Natural killer cell (primary cell): ENCODE results near the gene CDKAL1. TPM values are rescaled to one million over a fixed set of nuclear protein-coding genes. Genes with fewer than 3 reads are reported as not detected.
A peak's percentile ranks its signal among the peaks of the same experiment; 100 is the strongest.

Experiments
- ATAC-seq, 3 donors: fragments of 150-1000 bp in 2 of 3; fragments of 200-7000 bp in 1 of 3; cut with Tn5 transposase; 1 replicate in 1 of 3; 2 replicates in 2 of 3; pipeline ENCODE4 v1.10.0; 2021; ENCODE audit warnings: mild to moderate bottlenecking in 2 of 3, moderate library complexity in 2 of 3
- DNase-seq, 2 donors: peaks; one replicate each; pipeline versions ENCODE4 v3.0.0 to v3.0.0-alpha.2; 2013 to 2021; ENCODE audit warnings: mixed read lengths in 1 of 2
- H3K27ac ChIP-seq: one replicate; pipeline ENCODE4 v1.5.1; 2013; ENCODE audit warnings: mild to moderate bottlenecking, low read length
- H3K27me3 ChIP-seq: one replicate; pipeline ENCODE4 v1.6.1; 2013; ENCODE audit warnings: low read length; ENCODE audit not compliant: control insufficient read depth, insufficient read depth
- H3K36me3 ChIP-seq: one replicate; pipeline ENCODE4 v1.6.1; 2013; ENCODE audit warnings: low read length; ENCODE audit not compliant: control insufficient read depth, insufficient read depth
- H3K4me1 ChIP-seq: one replicate; pipeline ENCODE4 v1.6.1; 2013; ENCODE audit warnings: low read length; ENCODE audit not compliant: control insufficient read depth, insufficient read depth
- H3K4me3 ChIP-seq: one replicate; pipeline ENCODE4 v1.5.1; 2013; ENCODE audit warnings: low read length
- H3K9me3 ChIP-seq: one replicate; pipeline ENCODE4 v1.6.1; 2013; ENCODE audit warnings: low read length; ENCODE audit not compliant: control insufficient read depth, insufficient read depth
- H3K27ac Mint-ChIP-seq, 2 donors: one replicate each; pipeline ENCODE4 v1.8.0; 2022; ENCODE audit warnings: mild to moderate bottlenecking in 2 of 2, mixed read lengths in 2 of 2, moderate library complexity in 1 of 2
- H3K27me3 Mint-ChIP-seq, 2 donors: one replicate each; pipeline ENCODE4 v1.8.0; 2022; ENCODE audit warnings: low read depth in 2 of 2, mixed read lengths in 2 of 2
- H3K36me3 Mint-ChIP-seq: one replicate; pipeline ENCODE4 v1.8.0; 2022; ENCODE audit warnings: mixed read lengths
- H3K4me1 Mint-ChIP-seq, 2 donors: one replicate each; pipeline ENCODE4 v1.8.0; 2022; ENCODE audit warnings: mixed read lengths in 2 of 2
- H3K4me3 Mint-ChIP-seq: one replicate; pipeline ENCODE4 v1.8.0; 2022; ENCODE audit warnings: mild to moderate bottlenecking, moderate library complexity, mixed read lengths
- H3K9me3 Mint-ChIP-seq, 2 donors: one replicate each; pipeline ENCODE4 v1.8.0; 2022; ENCODE audit warnings: mixed read lengths in 2 of 2
- WGBS: methylation state at CpG from one replicate; pipeline ENCODE4 v1.1.7; 2013; ENCODE audit warnings: missing lambda C conversion rate; ENCODE audit not compliant: insufficient coverage; 5-methylcytosine and 5-hydroxymethylcytosine counted together
- intact Hi-C: fragments of 100-400 bp; cut with micrococcal nuclease; formaldehyde crosslinking; loops from one replicate; pipeline ENCODE4 v1.14.2; 2022
- total RNA-seq, 4 donors: library from RNA; stranded (reverse); fragments of 120-200 nt in 1 of 4; gene quantifications; one replicate each; pipeline versions ENCODE4 v1.2.3 to v1.2.4, GENCODE V29; 2013 to 2022
- TF ChIP-seq, protein P1 (sequence below): fragments of 200-600 bp; IDR thresholded peaks from one replicate; pipeline ENCODE4 v1.8.0; 2022; ENCODE audit warnings: antibody characterized with exemption

CDKAL1 gene
- total RNA-seq, 3 donors from 2014 or later (not counting 1 experiment from before 2014, with no cell fraction given), result 26.0 to 32.8 (median 28.9) TPM

DNA sequence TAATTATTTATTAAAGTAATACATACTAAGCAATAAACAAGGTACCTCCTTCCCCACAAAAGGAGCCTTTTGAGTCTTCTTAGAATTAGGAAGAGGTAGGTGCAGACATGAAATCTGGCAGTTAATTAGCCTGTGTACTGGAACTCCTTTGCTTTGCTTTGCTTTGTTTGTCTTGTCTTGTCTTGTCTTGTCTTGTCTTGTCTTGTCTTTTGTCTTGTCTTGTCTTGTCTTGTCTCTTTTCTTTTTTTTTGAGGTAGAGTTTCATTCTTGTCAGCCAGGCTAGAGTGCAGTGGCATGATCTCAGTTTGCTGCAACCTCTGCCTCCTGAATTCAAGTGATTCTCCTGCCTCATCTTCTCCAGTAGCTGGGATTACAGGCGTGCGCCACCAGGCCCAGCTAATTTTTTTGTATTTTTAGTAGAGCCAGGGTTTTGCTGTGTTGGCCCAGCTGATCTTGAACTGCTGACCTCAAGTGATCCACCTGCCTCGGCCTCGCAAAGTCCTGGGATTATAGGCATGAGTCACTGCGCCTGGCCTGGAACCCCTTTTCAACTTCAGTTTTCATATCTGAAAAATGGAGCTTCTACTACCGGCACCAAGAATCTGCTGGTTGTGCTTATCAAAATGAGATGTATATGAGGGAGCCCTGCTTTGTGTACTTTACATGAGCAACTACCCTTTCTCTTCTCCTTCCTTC lies 301.2 kb downstream of the CDKAL1 start:
- no peaks in the 10 kb centered on the region for H3K36me3 ChIP-seq
- H3K4me1 Mint-ChIP-seq, result peaks cover 18 to 35% of the 10 kb centered on the region in 2 donors
- H3K27me3 ChIP-seq, result no peaks in the 10 kb centered on the region
- no peaks in the 10 kb centered on the region for H3K4me1 ChIP-seq
- no peaks in the 10 kb centered on the region for H3K27me3 Mint-ChIP-seq
- TF ChIP-seq, protein P1, sequence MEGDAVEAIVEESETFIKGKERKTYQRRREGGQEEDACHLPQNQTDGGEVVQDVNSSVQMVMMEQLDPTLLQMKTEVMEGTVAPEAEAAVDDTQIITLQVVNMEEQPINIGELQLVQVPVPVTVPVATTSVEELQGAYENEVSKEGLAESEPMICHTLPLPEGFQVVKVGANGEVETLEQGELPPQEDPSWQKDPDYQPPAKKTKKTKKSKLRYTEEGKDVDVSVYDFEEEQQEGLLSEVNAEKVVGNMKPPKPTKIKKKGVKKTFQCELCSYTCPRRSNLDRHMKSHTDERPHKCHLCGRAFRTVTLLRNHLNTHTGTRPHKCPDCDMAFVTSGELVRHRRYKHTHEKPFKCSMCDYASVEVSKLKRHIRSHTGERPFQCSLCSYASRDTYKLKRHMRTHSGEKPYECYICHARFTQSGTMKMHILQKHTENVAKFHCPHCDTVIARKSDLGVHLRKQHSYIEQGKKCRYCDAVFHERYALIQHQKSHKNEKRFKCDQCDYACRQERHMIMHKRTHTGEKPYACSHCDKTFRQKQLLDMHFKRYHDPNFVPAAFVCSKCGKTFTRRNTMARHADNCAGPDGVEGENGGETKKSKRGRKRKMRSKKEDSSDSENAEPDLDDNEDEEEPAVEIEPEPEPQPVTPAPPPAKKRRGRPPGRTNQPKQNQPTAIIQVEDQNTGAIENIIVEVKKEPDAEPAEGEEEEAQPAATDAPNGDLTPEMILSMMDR, result no peak
- H3K9me3 ChIP-seq, result no peaks in the 10 kb centered on the region
- H3K36me3 Mint-ChIP-seq, result no peaks in the 10 kb centered on the region
- intact Hi-C loops, result no loop called here
- WGBS, result 96% methylated on average over 5 of the region's 6 CpGs
- no peak overlapping the region for H3K4me3 Mint-ChIP-seq
- ATAC-seq, result no peak
- H3K27ac Mint-ChIP-seq, result no peak overlapping the region
- H3K4me3 ChIP-seq, result no peak overlapping the region
- H3K27ac ChIP-seq, result no peak overlapping the region
- no peak for DNase-seq
- no peaks in the 10 kb centered on the region for H3K9me3 Mint-ChIP-seq

DNA sequence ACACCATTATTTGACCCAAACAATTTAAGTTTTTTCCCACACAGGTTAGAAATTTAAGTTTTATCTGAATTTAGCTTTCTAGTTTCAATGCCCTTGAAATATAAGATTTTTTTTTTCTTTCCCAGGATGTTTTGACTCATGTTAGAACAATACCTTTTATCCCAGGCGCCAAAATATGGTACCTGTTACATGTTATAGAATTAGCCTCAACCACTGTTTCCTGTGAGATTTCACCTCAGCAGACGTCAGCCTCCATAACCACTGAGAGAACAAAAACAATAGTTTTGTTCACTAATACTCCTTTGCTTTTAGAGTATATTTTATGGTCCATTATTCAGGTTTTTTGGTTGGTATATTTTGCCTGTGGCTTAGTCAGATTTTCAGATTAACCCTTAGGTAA lies 302.9 kb downstream of the CDKAL1 start:
- H3K36me3 ChIP-seq, result no peaks in the 10 kb centered on the region
- H3K4me3 ChIP-seq, result no peak overlapping the region
- no peaks in the 10 kb centered on the region for H3K9me3 ChIP-seq
- H3K4me1 ChIP-seq, result no peaks in the 10 kb centered on the region
- Mint-ChIP-seq H3K27ac (peak overlapping the region; percentile 27 to 69), H3K4me1 (peaks cover 22 to 41% of the 10 kb centered on the region in 2 donors), H3K27me3 (no peaks in the 10 kb centered on the region), H3K4me3 (no peak overlapping the region), H3K36me3 (no peaks in the 10 kb centered on the region), H3K9me3 (no peaks in the 10 kb centered on the region)
- H3K27me3 ChIP-seq, result no peaks in the 10 kb centered on the region
- TF ChIP-seq, protein P1, result no peak
- DNase-seq (peak in 1 of 2 donors; percentile 61), ATAC-seq (peak; percentile 52 to 79 (median 65))
- 27% methylated on average over 1 of the region's 2 CpGs for WGBS
- no peak overlapping the region for H3K27ac ChIP-seq
- intact Hi-C loops, result no loop called here

DNA sequence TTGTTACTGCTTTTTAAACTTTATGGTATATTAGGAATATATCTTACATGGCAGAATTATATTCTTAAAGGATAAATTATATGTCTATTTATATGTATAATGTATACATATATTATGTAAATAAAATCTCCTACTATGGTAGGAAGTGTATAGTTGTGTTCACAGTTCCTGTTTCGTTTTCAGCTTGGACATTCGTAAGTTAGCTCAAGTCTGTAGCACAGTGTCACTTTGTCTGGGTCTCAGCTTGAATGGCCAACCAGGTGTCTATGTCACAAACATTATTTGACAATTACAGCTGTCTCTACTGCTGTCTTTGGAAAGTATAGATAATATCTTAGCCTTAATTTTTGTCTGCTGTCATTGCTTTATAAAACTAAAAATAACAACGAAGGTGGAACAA lies 303.9 kb downstream of the CDKAL1 start:
- H3K4me1 ChIP-seq, result no peaks in the 10 kb centered on the region
- H3K4me3 Mint-ChIP-seq, result no peak overlapping the region

More for the DNA sequence above, 303.9 kb downstream of the CDKAL1 start:
- intact Hi-C loops, result no loop called here
- Mint-ChIP-seq H3K27ac (peak overlapping the region in 1 of 2 donors; percentile 27), H3K9me3 (no peaks in the 10 kb centered on the region), H3K36me3 (no peaks in the 10 kb centered on the region), H3K4me1 (peaks cover 22 to 37% of the 10 kb centered on the region in 2 donors), H3K27me3 (no peaks in the 10 kb centered on the region)
- TF ChIP-seq, protein P1, result no peak
- H3K36me3 ChIP-seq, result no peaks in the 10 kb centered on the region
- DNase-seq (no peak), ATAC-seq (no peak)
- H3K9me3 ChIP-seq, result no peaks in the 10 kb centered on the region
- 72% methylated on average over 2 of the region's 3 CpGs for WGBS
- no peak overlapping the region for H3K27ac ChIP-seq
- H3K4me3 ChIP-seq, result no peak overlapping the region
- no peaks in the 10 kb centered on the region for H3K27me3 ChIP-seq
